K562 (cell line): ENCODE data around the gene CCDC185. TPM values are rescaled to one million over a fixed set of nuclear protein-coding genes. Genes with fewer than 3 reads are reported as not detected.

ENCODE experiments used
- ATAC-seq: fragments of 200-7000 bp; cut with Tn5 transposase; 3 replicates; pipeline ENCODE4 v1.9.1; 2020; ENCODE audit warnings: moderate library complexity
- BruUV-seq: library from RNA; stranded (reverse); fragments of 400-500 nt; replicated peaks from 2 replicates; lab custom pipeline; 2021; lab: Mats Ljungman, UMichigan
- CTCF ChIA-PET: fragments of 300-600 bp; formaldehyde crosslinking; extraction: SDS; loops from one replicate; lab custom pipeline; 2021; ENCODE audit warnings: low intra/inter-chr PET ratio; lab: Yijun Ruan, JAX
- POLR2A ChIA-PET: fragments of 300-600, 350-650 bp; sonication (Branson Sonifier 250); formaldehyde crosslinking; extraction: SDS; loops from one replicate; lab custom pipeline; 2021; ENCODE audit warnings: antibody characterized with exemption, inconsistent platforms; lab: Yijun Ruan, JAX
- DNase-seq, 4 experiments: peaks; one replicate each; pipeline versions ENCODE4 v3.0.0 to v3.0.0-alpha.2; 2011 to 2018; ENCODE audit warnings: low spot score in 3 of 4, mixed read lengths in 3 of 4; ENCODE audit errors: extremely low read depth in 1 of 4
- FAIRE-seq: peaks from 2 replicates; lab custom pipeline; 2011; peaks lifted over from hg19 to GRCh38; lab: Jason Lieb, UNC
- H2AFZ ChIP-seq: 2 replicates; pipeline ENCODE4 v1.6.0; 2011; ENCODE audit warnings: low read depth, low read length, control low read depth, inconsistent platforms
- H3K27ac ChIP-seq: fragments of 200-600 bp; 3 replicates; pipeline ENCODE4 v1.8.0; 2011; ENCODE audit warnings: low read depth, mild to moderate bottlenecking, control low read depth, inconsistent platforms, low read length, moderate library complexity, mixed read lengths; ENCODE audit errors: extremely low read depth
- H3K27me3 ChIP-seq, 2 experiments: fragments of 300-600 bp in 1 of 2; 2 replicates in 1 of 2; 3 replicates in 1 of 2; pipeline versions ENCODE4 v1.6.0 to v1.8.0; 2011; ENCODE audit warnings: inconsistent platforms in 2 of 2, low read length in 2 of 2, mild to moderate bottlenecking in 1 of 2, mixed read lengths in 1 of 2, moderate library complexity in 1 of 2; ENCODE audit not compliant: control insufficient read depth in 2 of 2, insufficient read depth in 2 of 2
- H3K36me3 ChIP-seq: fragments of 300-600 bp; 3 replicates; pipeline ENCODE4 v1.8.0; 2011; ENCODE audit warnings: mild to moderate bottlenecking, low read length, inconsistent platforms; ENCODE audit not compliant: control insufficient read depth, insufficient read depth
- H3K4me1 ChIP-seq, 2 experiments: fragments of 200-600 bp in 1 of 2; replicated peaks in 1 of 2; 2 replicates in 1 of 2; 3 replicates in 1 of 2; pipeline versions ENCODE4 v1.5.1 to v1.8.0; 2011; ENCODE audit warnings: inconsistent platforms in 2 of 2, low read length in 2 of 2, mild to moderate bottlenecking in 1 of 2, mixed read lengths in 1 of 2, moderate library complexity in 1 of 2; ENCODE audit not compliant: control insufficient read depth in 2 of 2, insufficient read depth in 2 of 2
- H3K4me2 ChIP-seq: 2 replicates; pipeline ENCODE4 v1.6.1; 2011; ENCODE audit warnings: low read length, control low read depth, inconsistent platforms, mixed read lengths; ENCODE audit not compliant: insufficient read depth
- H3K4me3 ChIP-seq: fragments of 200-600 bp; sonication (generic), shearing (Covaris generic); 2 replicates; pipeline ENCODE4 v1.5.1; 2016; ENCODE audit warnings: control low read depth, inconsistent platforms
- H3K79me2 ChIP-seq: fragments of 200-600 bp; 3 replicates; pipeline ENCODE4 v1.8.0; 2011; ENCODE audit warnings: low read length, inconsistent platforms; ENCODE audit not compliant: control insufficient read depth, insufficient read depth
- H3K9ac ChIP-seq, 2 experiments: 2 replicates each; pipeline versions ENCODE4 v1.6.0 to v1.6.1; 2011; ENCODE audit warnings: low read depth in 2 of 2, low read length in 2 of 2, control low read depth in 1 of 2, inconsistent platforms in 1 of 2, mild to moderate bottlenecking in 1 of 2, mixed read lengths in 1 of 2; ENCODE audit not compliant: insufficient read depth in 1 of 2
- H3K9me1 ChIP-seq: one replicate; pipeline ENCODE4 v1.6.0; 2011; ENCODE audit warnings: inconsistent platforms, mild to moderate bottlenecking, low read length, moderate library complexity; ENCODE audit not compliant: control insufficient read depth, insufficient read depth
- H3K9me3 ChIP-seq: replicated peaks from 2 replicates; pipeline ENCODE4 v1.5.1; 2011; ENCODE audit warnings: low read depth, low read length, inconsistent platforms; ENCODE audit not compliant: control insufficient read depth, insufficient read depth
- H4K20me1 ChIP-seq: replicated peaks from 2 replicates; pipeline ENCODE4 v1.6.1; 2011; ENCODE audit warnings: low read length, inconsistent platforms, mixed read lengths; ENCODE audit not compliant: control insufficient read depth, insufficient read depth
- CCNT2 ChIP-seq: IDR thresholded peaks from 2 replicates; pipeline ENCODE4 v1.6.1; 2011; ENCODE audit warnings: borderline replicate concordance, low read depth, mild to moderate bottlenecking, moderate library complexity, mixed read lengths, low read length; ENCODE audit not compliant: insufficient read length; ENCODE audit errors: extremely low read depth
- GTF3C2 ChIP-seq: IDR thresholded peaks from 3 replicates; pipeline ENCODE4 v1.6.1; 2011; ENCODE audit warnings: borderline replicate concordance, mild to moderate bottlenecking, moderate library complexity; ENCODE audit not compliant: insufficient read length; ENCODE audit errors: extremely low read depth
- HMBOX1 ChIP-seq: sonication (generic); IDR thresholded peaks from 2 replicates; pipeline ENCODE4 v1.6.1; 2016
- NEUROD1 ChIP-seq: fragments of 150-350 bp; IDR thresholded peaks from 2 replicates; pipeline ENCODE4 v1.6.1; 2014; ENCODE audit warnings: borderline replicate concordance, low read length, low read depth; ENCODE audit not compliant: partially characterized antibody
- PCBP1 ChIP-seq: fragments of 200-400 bp; formaldehyde crosslinking; IDR thresholded peaks from 2 replicates; pipeline ENCODE4 v1.6.1; 2018; ENCODE audit warnings: mild to moderate bottlenecking, low read depth, low read length; ENCODE audit not compliant: poor library complexity, severe bottlenecking
- RBM39 ChIP-seq: fragments of 200-400 bp; formaldehyde crosslinking; optimal IDR thresholded peaks from 2 replicates; pipeline ENCODE3; 2018; ENCODE audit warnings: low read depth, low read length
- TEAD4 ChIP-seq, 2 experiments: sonication (generic) in 1 of 2; formaldehyde crosslinking in 1 of 2; IDR thresholded peaks; 2 replicates each; pipeline versions ENCODE4 v1.6.1 to v1.8.0; 2012 to 2022; ENCODE audit warnings: borderline replicate concordance in 1 of 2, inconsistent platforms in 1 of 2, low read length in 1 of 2, mild to moderate bottlenecking in 1 of 2, missing genetic modification reagents in 1 of 2
- THRAP3 ChIP-seq: fragments of 450-650 bp; IDR thresholded peaks from 2 replicates; pipeline ENCODE4 v1.6.1; 2016; ENCODE audit warnings: mild to moderate bottlenecking, inconsistent platforms, borderline replicate concordance
- TRIM25 ChIP-seq: fragments of 450-650 bp; IDR thresholded peaks from 2 replicates; pipeline ENCODE4 v1.7.0; 2016; ENCODE audit warnings: borderline replicate concordance
- ZFP1 ChIP-seq: fragments of 450-650 bp; formaldehyde crosslinking; IDR thresholded peaks from 2 replicates; pipeline ENCODE4 v1.4.0; 2020; ENCODE audit warnings: mild to moderate bottlenecking, mixed read lengths
- ZNF121 ChIP-seq: sonication (generic); formaldehyde crosslinking; conservative IDR thresholded peaks from 2 replicates; pipeline ENCODE4 v1.8.0; 2022; ENCODE audit warnings: missing genetic modification reagents
- ZNF277 ChIP-seq: fragments of 250-450 bp; sonication (Bioruptor Pico); IDR thresholded peaks from 2 replicates; pipeline ENCODE4 v1.8.0; 2022; ENCODE audit warnings: inconsistent platforms, mild to moderate bottlenecking, moderate library complexity, borderline replicate concordance
- WGBS: fragments of 100-300 bp; shearing (Covaris generic); methylation state at CpG from one replicate; pipeline ENCODE4 v1.1.6; 2016; ENCODE audit warnings: low coverage, mixed read lengths; ENCODE audit not compliant: insufficient coverage; ENCODE audit errors: missing lambda C conversion rate; 5-methylcytosine and 5-hydroxymethylcytosine counted together
- in situ Hi-C: fragments of 300-500 bp; cut with MboI; formaldehyde crosslinking; loops from 4 replicates; pipeline ENCODE4 v1.15.0; 2018; ENCODE audit warnings: inconsistent platforms, mixed read lengths
- intact Hi-C: fragments of 100-400 bp; cut with micrococcal nuclease; formaldehyde crosslinking; loops from 2 replicates; pipeline ENCODE4 v1.14.2; 2022
- polyA plus RNA-seq, 8 experiments: library from polyadenylated mRNA; depleted of rRNA in 4 of 8; stranded (reverse) in 5 of 8; unstranded in 3 of 8; fragments of >200 nt; fragmentation: Nextera tagmentation in 2 of 8; fragmentation: Illumina TruSeq in 1 of 8; extraction: Ambion mirVana in 2 of 8; extraction: Trizol in 1 of 8; gene quantifications; 2 replicates each; pipeline versions ENCODE4 v1.2.1 to v1.2.3, GENCODE V29; 2011 to 2014; ENCODE audit warnings: inconsistent platforms in 1 of 8, missing spikeins in 1 of 8
- total RNA-seq, 7 experiments: library from RNA; depleted of rRNA in 6 of 7; stranded (reverse); fragments of >200 nt in 6 of 7; fragmentation: Illumina TruSeq in 2 of 7; extraction: Trizol in 2 of 7; gene quantifications; 2 replicates each; pipeline versions ENCODE4 v1.2.1 to v1.2.3, GENCODE V29; 2011 to 2021; ENCODE audit warnings: low replicate concordance in 1 of 7

CCDC185 gene
- total and polyA plus RNA-seq, 9 of the 15 experiments (the other 6 are each of a cell fraction or from before 2014, with no cell fraction given) = not detected

- Histone ChIP-seq H3K4me1 (no peaks in the 10 kb centered on the region), H3K4me3 (no peak overlapping the region), H3K9me3 (no peaks in the 10 kb centered on the region)
- ChIA-PET CTCF (no interaction called here), POLR2A (interaction anchor here (0.6 to 0.7 kb wide), 2 partner anchors 34 to 219 kb away, joined by 3 read pairs; no protein-coding TSS in a partner anchor)
- 0% methylated on average over 3 of the region's 3 CpGs for WGBS
- TF ChIP-seq CCNT2 (no peak), ZFP1 (CRISPR knock-in tag) (no peak), RBM39 (no peak), HMBOX1 (no peak), GTF3C2 (no peak), THRAP3 (no peak), ZNF121 (no peak), ZNF277 (CRISPR knock-in tag) (no peak), NEUROD1 (no peak), PCBP1 (no peak), TRIM25 (no peak), TEAD4 (IDR thresholded peaks at IDR 0.05; ENCODE audit: low read length) (no peak), TEAD4 (CRISPR knock-in tag; IDR thresholded peaks at IDR 0.05; ENCODE audit: borderline replicate concordance) (no peak)
- TF ChIP-seq, all 486 proteins: peak for 0
- ATAC-seq = no peak
- Histone ChIP-seq H3K9me1 (no peaks in the 10 kb centered on the region), H3K27me3 (peaks cover 0 to 17% of the 10 kb centered on the region in 2 experiments; a peak in 3 of 5 replicates), H3K36me3 (no peaks in the 10 kb centered on the region), H3K27ac (no peak overlapping the region), H3K79me2 (no peaks in the 10 kb centered on the region), H2AFZ (no peak overlapping the region), H3K9ac (no peak overlapping the region), H3K4me2 (no peak overlapping the region), H4K20me1 (no peaks in the 10 kb centered on the region)
- DNase-seq = no peak
- no TSS peak for BruUV-seq
- no peak for FAIRE-seq
- intact Hi-C loops (no loop called here), in situ Hi-C loops (no loop called here)
Observed at GRCh38 chr1:223437151-223437550, 43.9 kb downstream of the CCDC185 start.
